B cell (primary cell): ENCODE measurements around the gene FOXO3. TPM values are rescaled to one million over a fixed set of nuclear protein-coding genes. Genes with fewer than 3 reads are reported as not detected.

Experiments used
- ATAC-seq: fragments of 200-7000 bp; cut with Tn5 transposase; one replicate; pipeline ENCODE4 v1.10.0; 2021; ENCODE audit warnings: low read depth, mild to moderate bottlenecking, moderate number of reproducible peaks, moderate library complexity
- CTCF ChIA-PET: fragments of 350-600 bp; sonication (Branson Sonifier 250); formaldehyde crosslinking; loops from one replicate; lab custom pipeline; 2021; ENCODE audit warnings: antibody characterized with exemption, inconsistent platforms; lab: Charles Lee
- POLR2A ChIA-PET: fragments of 350-600 bp; sonication (Branson Sonifier 250); formaldehyde crosslinking; loops from one replicate; lab custom pipeline; 2021; ENCODE audit warnings: antibody characterized with exemption; lab: Charles Lee
- DNase-seq: peaks from one replicate; pipeline ENCODE4 v3.0.0; 2013
- H2AFZ ChIP-seq: 2 replicates; pipeline ENCODE4 v1.6.1; 2012; ENCODE audit warnings: mild to moderate bottlenecking, low read depth, low read length; ENCODE audit not compliant: insufficient read depth, poor library complexity, severe bottlenecking
- H3K27ac ChIP-seq, 2 donors: 1 replicate in 1 of 2; 2 replicates in 1 of 2; pipeline ENCODE4 v1.5.1; 2012 to 2013; ENCODE audit warnings: low read length in 2 of 2, mild to moderate bottlenecking in 2 of 2, moderate library complexity in 1 of 2
- H3K27me3 ChIP-seq, 4 experiments: fragments of 200-600 bp in 1 of 4; sonication (generic) in 1 of 4; replicated peaks in 1 of 4; 1 replicate in 2 of 4; 2 replicates in 2 of 4; pipeline versions ENCODE4 v1.6.1 to v1.7.0; 2013 to 2016; ENCODE audit warnings: low read length in 3 of 4, mild to moderate bottlenecking in 2 of 4, mixed read lengths in 1 of 4, moderate library complexity in 1 of 4; ENCODE audit not compliant: insufficient read depth in 4 of 4, control insufficient read depth in 3 of 4; ENCODE audit errors: control extremely low read depth in 1 of 4
- H3K36me3 ChIP-seq, 2 experiments: replicated peaks in 1 of 2; 1 replicate in 1 of 2; 2 replicates in 1 of 2; pipeline versions ENCODE4 v1.6.1 to v1.7.1; 2013; ENCODE audit warnings: low read length in 1 of 2; ENCODE audit not compliant: insufficient read depth in 2 of 2, control insufficient read depth in 1 of 2; ENCODE audit errors: control extremely low read depth in 1 of 2, extremely low read depth in 1 of 2
- H3K4me1 ChIP-seq, 2 donors: fragments of 200-600 bp in 1 of 2; sonication (generic) in 1 of 2; 1 replicate in 1 of 2; 2 replicates in 1 of 2; pipeline versions ENCODE4 v1.5.1 to v1.6.1; 2013 to 2017; ENCODE audit warnings: low read length in 2 of 2; ENCODE audit not compliant: control insufficient read depth in 2 of 2, insufficient read depth in 2 of 2
- H3K4me2 ChIP-seq: replicated peaks from 2 replicates; pipeline ENCODE3; 2012; ENCODE audit warnings: mild to moderate bottlenecking, low read depth, low read length; ENCODE audit not compliant: poor library complexity, severe bottlenecking
- H3K4me3 ChIP-seq, 5 experiments: fragments of 200-600 bp in 1 of 5; sonication (generic) in 1 of 5; 1 replicate in 3 of 5; 2 replicates in 2 of 5; pipeline versions ENCODE4 v1.5.1 to v1.7.0; 2011 to 2016; ENCODE audit warnings: low read length in 4 of 5, mild to moderate bottlenecking in 4 of 5, low read depth in 2 of 5, control low read depth in 1 of 5, moderate library complexity in 1 of 5; ENCODE audit not compliant: insufficient read depth in 1 of 5; ENCODE audit errors: control extremely low read depth in 1 of 5, extremely low read depth in 1 of 5
- H3K79me2 ChIP-seq: fragments of 200-600 bp; sonication (generic); one replicate; pipeline ENCODE4 v1.6.0; 2016; ENCODE audit warnings: low read length; ENCODE audit not compliant: control insufficient read depth, insufficient read depth
- H3K9ac ChIP-seq: fragments of 200-600 bp; sonication (generic); 2 replicates; pipeline ENCODE4 v1.6.1; 2017; ENCODE audit warnings: mild to moderate bottlenecking, low read length, moderate library complexity
- H3K9me3 ChIP-seq, 3 donors: one replicate each; pipeline versions ENCODE4 v1.6.1 to v1.7.1; 2013; ENCODE audit warnings: low read length in 2 of 3; ENCODE audit not compliant: control insufficient read depth in 2 of 3, insufficient read depth in 1 of 3; ENCODE audit errors: control extremely low read depth in 1 of 3
- H4K20me1 ChIP-seq: 2 replicates; pipeline ENCODE4 v1.6.0; 2012; ENCODE audit warnings: mild to moderate bottlenecking, low read length; ENCODE audit not compliant: insufficient read depth, control insufficient read depth, poor library complexity, severe bottlenecking
- H3K27ac Mint-ChIP-seq: one replicate; pipeline ENCODE4 v1.8.0; 2021; ENCODE audit warnings: mixed read lengths
- H3K27me3 Mint-ChIP-seq: one replicate; pipeline ENCODE4 v1.8.0; 2021; ENCODE audit warnings: mixed read lengths
- H3K4me1 Mint-ChIP-seq: one replicate; pipeline ENCODE4 v1.8.0; 2021; ENCODE audit warnings: mixed read lengths
- H3K4me3 Mint-ChIP-seq: one replicate; pipeline ENCODE4 v1.8.0; 2021; ENCODE audit warnings: mixed read lengths
- H3K9me3 Mint-ChIP-seq: one replicate; pipeline ENCODE4 v1.8.0; 2022; ENCODE audit warnings: mixed read lengths; ENCODE audit not compliant: insufficient read depth
- EZH2 ChIP-seq: IDR thresholded peaks from 2 replicates; pipeline ENCODE4 v1.6.1; 2012; ENCODE audit warnings: borderline replicate concordance, low read depth, mild to moderate bottlenecking, moderate library complexity, low read length; ENCODE audit not compliant: insufficient read depth, poor library complexity, severe bottlenecking
- WGBS: methylation state at CpG from one replicate; pipeline ENCODE4 v1.1.5; 2013; ENCODE audit warnings: missing lambda C conversion rate; ENCODE audit not compliant: insufficient coverage; 5-methylcytosine and 5-hydroxymethylcytosine counted together
- intact Hi-C: fragments of 100-400 bp; cut with micrococcal nuclease; formaldehyde crosslinking; loops from one replicate; pipeline ENCODE4 v1.10.0; 2022
- polyA plus RNA-seq: library from polyadenylated mRNA; depleted of rRNA; stranded (reverse); fragments of >200 nt; gene quantifications from 2 replicates; pipeline ENCODE4 v1.2.3, GENCODE V29; 2012
- total RNA-seq, 2 donors: library from RNA; stranded (reverse); fragments of 120-200 nt in 1 of 2; gene quantifications; 1 replicate in 1 of 2; 2 replicates in 1 of 2; pipeline versions ENCODE4 v1.2.3 to v1.2.4, GENCODE V29; 2013 to 2022
- TF ChIP-seq, protein P1 (sequence below): fragments of 200-600 bp; IDR thresholded peaks from one replicate; pipeline ENCODE4 v1.8.0; 2022; ENCODE audit warnings: antibody characterized with exemption, mild to moderate bottlenecking

The FOXO3 gene
- total and polyA plus RNA-seq, 2 donors (not counting 1 experiment from before 2014, with no cell fraction given) = 6.0 to 16.9 TPM

DNA sequence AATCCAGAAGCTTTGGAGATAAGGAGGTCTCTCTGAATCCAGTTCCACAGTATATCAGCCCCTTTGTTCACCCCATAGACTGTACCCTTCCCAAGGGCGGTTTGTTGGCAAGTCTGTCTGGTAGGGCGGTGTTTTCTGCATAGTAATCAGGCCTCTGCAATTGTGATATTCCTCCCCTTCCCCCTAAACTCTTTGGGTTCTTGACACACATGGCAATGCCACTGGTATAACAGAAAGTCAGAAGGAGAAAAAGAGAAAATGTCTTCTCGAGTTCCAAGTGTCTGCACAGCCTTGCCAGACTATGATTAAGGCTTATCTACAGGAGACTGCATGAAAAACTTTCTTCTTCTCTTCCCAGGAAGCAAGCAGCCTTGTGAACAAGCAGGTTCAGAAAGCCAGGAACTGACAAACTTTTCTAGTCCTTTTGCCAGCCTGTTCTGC is 45.6 kb downstream of the FOXO3 start:
- Histone ChIP-seq H3K79me2 (peaks cover 73% of the 10 kb centered on the region), H4K20me1 (peaks cover 20% of the 10 kb centered on the region)

DNA sequence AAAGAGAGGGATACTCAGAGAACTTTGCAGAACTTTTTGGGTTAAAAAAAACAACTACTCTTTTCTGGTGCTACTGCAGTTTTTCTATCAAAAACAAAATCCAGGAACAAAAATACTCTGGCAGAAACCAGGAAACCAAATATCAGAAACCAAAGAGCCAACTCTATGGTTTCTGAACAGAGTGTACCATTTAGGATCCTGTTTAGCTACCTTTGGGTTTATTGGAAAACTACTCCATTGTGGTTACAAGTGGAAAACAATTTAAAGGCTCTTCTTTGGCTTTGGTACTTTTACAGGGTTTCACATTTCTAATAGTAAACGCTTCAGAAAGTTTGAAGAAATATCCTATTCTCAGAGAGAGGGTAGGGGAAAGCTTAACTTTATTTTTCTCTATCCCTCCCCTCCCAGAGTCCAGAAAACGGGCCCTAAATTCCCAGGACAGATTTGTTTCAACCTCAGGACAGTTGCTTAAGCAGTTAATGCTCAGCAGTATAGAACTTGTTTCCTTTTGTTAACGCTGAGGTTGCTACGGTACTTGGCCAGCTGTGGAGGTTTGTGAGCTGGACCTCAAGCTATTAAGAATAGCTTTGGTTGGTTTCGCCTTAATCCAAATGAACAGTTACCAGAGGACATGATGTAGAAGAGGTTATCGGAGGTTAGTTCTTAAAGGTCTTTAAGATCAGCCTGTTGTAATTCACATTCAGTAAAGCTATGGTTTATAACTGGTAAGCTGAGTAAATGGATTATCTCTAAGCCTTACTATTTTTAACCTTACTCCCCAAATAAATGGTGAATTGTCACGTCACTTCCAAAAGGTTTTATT is 47.9 kb downstream of the FOXO3 start:
- H3K4me1 Mint-ChIP-seq = peaks cover 26% of the 10 kb centered on the region
- peaks cover 5% of the 10 kb centered on the region for H3K9me3 Mint-ChIP-seq
- H3K36me3 ChIP-seq = no peaks in the 10 kb centered on the region
- no peaks in the 10 kb centered on the region for H3K27me3 Mint-ChIP-seq
- ChIA-PET CTCF (no interaction called here), POLR2A (no interaction called here)
- H3K4me1 ChIP-seq = no peaks in the 10 kb centered on the region
- TF ChIP-seq EZH2 = no peak
- TF ChIP-seq, protein P1, sequence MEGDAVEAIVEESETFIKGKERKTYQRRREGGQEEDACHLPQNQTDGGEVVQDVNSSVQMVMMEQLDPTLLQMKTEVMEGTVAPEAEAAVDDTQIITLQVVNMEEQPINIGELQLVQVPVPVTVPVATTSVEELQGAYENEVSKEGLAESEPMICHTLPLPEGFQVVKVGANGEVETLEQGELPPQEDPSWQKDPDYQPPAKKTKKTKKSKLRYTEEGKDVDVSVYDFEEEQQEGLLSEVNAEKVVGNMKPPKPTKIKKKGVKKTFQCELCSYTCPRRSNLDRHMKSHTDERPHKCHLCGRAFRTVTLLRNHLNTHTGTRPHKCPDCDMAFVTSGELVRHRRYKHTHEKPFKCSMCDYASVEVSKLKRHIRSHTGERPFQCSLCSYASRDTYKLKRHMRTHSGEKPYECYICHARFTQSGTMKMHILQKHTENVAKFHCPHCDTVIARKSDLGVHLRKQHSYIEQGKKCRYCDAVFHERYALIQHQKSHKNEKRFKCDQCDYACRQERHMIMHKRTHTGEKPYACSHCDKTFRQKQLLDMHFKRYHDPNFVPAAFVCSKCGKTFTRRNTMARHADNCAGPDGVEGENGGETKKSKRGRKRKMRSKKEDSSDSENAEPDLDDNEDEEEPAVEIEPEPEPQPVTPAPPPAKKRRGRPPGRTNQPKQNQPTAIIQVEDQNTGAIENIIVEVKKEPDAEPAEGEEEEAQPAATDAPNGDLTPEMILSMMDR = no peak
- no peak overlapping the region for H3K4me3 Mint-ChIP-seq
- no peak for ATAC-seq
- no peak overlapping the region for H3K4me2 ChIP-seq
- 95% methylated on average over 4 of the region's 7 CpGs for WGBS
- peaks cover 4 to 6% (median 5%) of the 10 kb centered on the region in 3 donors for H3K9me3 ChIP-seq
- DNase-seq = no peak
- no peak overlapping the region for H3K9ac ChIP-seq
- no peak overlapping the region for H3K27ac ChIP-seq
- H3K27ac Mint-ChIP-seq = no peak overlapping the region
- intact Hi-C loops = no loop called here
- H2AFZ ChIP-seq = no peak overlapping the region
- no peak overlapping the region for H3K4me3 ChIP-seq
- H3K27me3 ChIP-seq = no peaks in the 10 kb centered on the region
- peaks cover 62% of the 10 kb centered on the region for H3K79me2 ChIP-seq
- peaks cover 22% of the 10 kb centered on the region for H4K20me1 ChIP-seq

More for the DNA sequence above, 45.6 kb downstream of the FOXO3 start:
- Mint-ChIP-seq H3K4me3 (no peak overlapping the region), H3K27me3 (no peaks in the 10 kb centered on the region), H3K27ac (no peak overlapping the region), H3K9me3 (no peaks in the 10 kb centered on the region), H3K4me1 (peaks cover 26% of the 10 kb centered on the region)
- no peak overlapping the region for H3K4me3 ChIP-seq
- no peaks in the 10 kb centered on the region for H3K36me3 ChIP-seq
- intact Hi-C loops = no loop called here
- no peak for ATAC-seq
- no peak overlapping the region for H3K27ac ChIP-seq
- TF ChIP-seq, protein P1 = no peak
- no peak for TF ChIP-seq EZH2
- H3K4me2 ChIP-seq = no peak overlapping the region
- no peak overlapping the region for H3K9ac ChIP-seq
- CTCF ChIA-PET = no interaction called here
- no peaks in the 10 kb centered on the region for H3K27me3 ChIP-seq
- no peak for DNase-seq
- WGBS = no CpG with 5 or more reads among the region's 3 CpGs
- POLR2A ChIA-PET = no interaction called here
- H3K4me1 ChIP-seq = no peaks in the 10 kb centered on the region
- H3K9me3 ChIP-seq = no peaks in the 10 kb centered on the region
- H2AFZ ChIP-seq = no peak overlapping the region
